Thymus (tissue), 11 donors: ENCODE measurements around the gene ENPEP. TPM values are rescaled to one million over a fixed set of nuclear protein-coding genes. Genes with fewer than 3 reads are reported as not detected.
"Not testable (repeated sequence)": the region's sequence is repeated elsewhere in the genome, so short reads cannot be mapped to it uniquely, and the experiment has no call there.

Experiments used
- DNase-seq, 9 donors: peaks; one replicate each; pipeline ENCODE4 v3.0.0-alpha.2; 2013; ENCODE audit warnings: low spot score in 9 of 9, low read depth in 6 of 9, missing footprints in 1 of 9
- H3K27ac ChIP-seq, 2 donors: one replicate each; pipeline ENCODE4 v1.5.1; 2013; ENCODE audit warnings: control low read depth in 1 of 2, low read depth in 1 of 2, low read length in 1 of 2, mild to moderate bottlenecking in 1 of 2, moderate library complexity in 1 of 2
- H3K27me3 ChIP-seq, 2 donors: one replicate each; pipeline ENCODE4 v1.5.1; 2013; ENCODE audit warnings: low read length in 1 of 2; ENCODE audit not compliant: control insufficient read depth in 2 of 2, insufficient read depth in 1 of 2
- H3K36me3 ChIP-seq, 2 donors: one replicate each; pipeline ENCODE4 v1.5.1; 2013; ENCODE audit warnings: low read length in 1 of 2, mild to moderate bottlenecking in 1 of 2, moderate library complexity in 1 of 2; ENCODE audit not compliant: control insufficient read depth in 2 of 2, insufficient read depth in 2 of 2
- H3K4me1 ChIP-seq, 2 donors: one replicate each; pipeline ENCODE4 v1.5.1; 2013; ENCODE audit warnings: low read length in 2 of 2; ENCODE audit not compliant: control insufficient read depth in 2 of 2, insufficient read depth in 2 of 2
- H3K4me3 ChIP-seq, 2 donors: one replicate each; pipeline ENCODE4 v1.5.1; 2013; ENCODE audit warnings: low read length in 2 of 2, control low read depth in 1 of 2, mild to moderate bottlenecking in 1 of 2
- H3K9me3 ChIP-seq, 2 donors: one replicate each; pipeline ENCODE4 v1.5.1; 2013; ENCODE audit warnings: low read length in 1 of 2, mild to moderate bottlenecking in 1 of 2; ENCODE audit not compliant: control insufficient read depth in 2 of 2, insufficient read depth in 1 of 2
- WGBS: extraction: QIAGEN DNeasy Blood & Tissue Kit; methylation state at CpG from one replicate; pipeline ENCODE4 v1.1.7; 2013; 5-methylcytosine and 5-hydroxymethylcytosine counted together
- polyA plus RNA-seq: library from polyadenylated mRNA; stranded (reverse); fragments of 200-250 nt; gene quantifications from one replicate; pipeline ENCODE4 v1.2.3, GENCODE V29; 2013
- total RNA-seq: library from RNA; stranded (reverse); fragments of 120-200 nt; gene quantifications from one replicate; pipeline ENCODE4 v1.2.4, GENCODE V29; 2013
- donor health status: healthy.

ENPEP gene
- total and polyA plus RNA-seq, 2 donors: 5.6 TPM

GRCh38 chr4:110544594-110544993 lies 68.6 kb downstream of the ENPEP start:
- H3K27ac ChIP-seq: no peak overlapping the region
- no peaks in the 10 kb centered on the region for H3K36me3 ChIP-seq
- no peak for DNase-seq
- no peaks in the 10 kb centered on the region for H3K4me1 ChIP-seq
- H3K9me3 ChIP-seq: no peaks in the 10 kb centered on the region
- H3K27me3 ChIP-seq: no peaks in the 10 kb centered on the region
- no peak overlapping the region for H3K4me3 ChIP-seq

GRCh38 chr4:110550260-110550659 lies 74.3 kb downstream of the ENPEP start:
- Histone ChIP-seq H3K27ac (no peak overlapping the region), H3K4me3 (no peak overlapping the region), H3K27me3 (no peaks in the 10 kb centered on the region), H3K4me1 (no peaks in the 10 kb centered on the region), H3K9me3 (no peaks in the 10 kb centered on the region), H3K36me3 (no peaks in the 10 kb centered on the region)
- DNase-seq: no peak
- 100% methylated on average over 1 of the region's 1 CpG for WGBS

DNA sequence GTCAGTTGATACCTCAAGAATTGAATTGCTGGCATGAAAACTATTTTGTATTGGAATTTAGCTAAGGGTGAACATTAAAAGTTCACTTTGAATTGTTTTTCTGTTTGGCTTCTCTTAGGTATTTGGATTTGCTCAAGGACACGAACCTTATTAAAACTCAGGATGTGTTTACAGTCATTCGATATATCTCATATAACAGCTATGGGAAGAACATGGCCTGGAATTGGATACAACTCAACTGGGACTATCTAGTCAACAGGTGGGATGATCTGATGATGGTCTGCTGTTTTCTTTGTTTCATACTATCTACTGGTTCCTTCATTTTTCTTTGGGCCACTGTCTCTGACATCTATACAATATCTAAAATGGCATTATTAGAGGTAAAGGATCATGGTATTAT lies 77.2 kb downstream of the ENPEP start:
- WGBS: 93% methylated on average over 2 of the region's 2 CpGs
- Histone ChIP-seq H3K9me3 (no peaks in the 10 kb centered on the region), H3K4me1 (no peaks in the 10 kb centered on the region), H3K36me3 (no peaks in the 10 kb centered on the region), H3K27ac (no peak overlapping the region), H3K4me3 (no peak overlapping the region), H3K27me3 (no peaks in the 10 kb centered on the region)
- DNase-seq: no peak

DNA sequence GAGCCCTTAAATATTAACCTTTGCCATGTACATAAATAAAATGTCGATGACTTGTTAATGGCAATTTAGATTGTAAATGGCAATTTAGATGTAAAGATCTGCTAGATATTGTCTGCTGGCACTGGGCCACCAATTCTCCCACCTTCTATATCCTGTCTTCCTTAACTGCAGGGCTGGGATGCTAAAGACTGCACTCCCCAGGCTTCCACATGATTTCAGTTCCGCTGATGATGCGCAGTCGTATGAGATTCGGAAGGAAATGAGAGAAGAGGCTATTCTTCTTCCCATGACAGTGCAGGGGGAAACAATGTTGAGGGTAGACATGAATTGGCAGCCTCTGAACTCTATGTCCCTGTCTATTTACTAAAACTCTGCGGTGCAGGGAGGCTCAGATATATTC lies 91.3 kb downstream of the ENPEP start:
- no peak overlapping the region for H3K27ac ChIP-seq
- H3K9me3 ChIP-seq: no peaks in the 10 kb centered on the region
- no peak for DNase-seq
- 99% methylated on average over 6 of the region's 6 CpGs for WGBS
- H3K4me3 ChIP-seq: no peak overlapping the region
- no peaks in the 10 kb centered on the region for H3K4me1 ChIP-seq
- H3K36me3 ChIP-seq: no peaks in the 10 kb centered on the region
- H3K27me3 ChIP-seq: no peaks in the 10 kb centered on the region

DNA sequence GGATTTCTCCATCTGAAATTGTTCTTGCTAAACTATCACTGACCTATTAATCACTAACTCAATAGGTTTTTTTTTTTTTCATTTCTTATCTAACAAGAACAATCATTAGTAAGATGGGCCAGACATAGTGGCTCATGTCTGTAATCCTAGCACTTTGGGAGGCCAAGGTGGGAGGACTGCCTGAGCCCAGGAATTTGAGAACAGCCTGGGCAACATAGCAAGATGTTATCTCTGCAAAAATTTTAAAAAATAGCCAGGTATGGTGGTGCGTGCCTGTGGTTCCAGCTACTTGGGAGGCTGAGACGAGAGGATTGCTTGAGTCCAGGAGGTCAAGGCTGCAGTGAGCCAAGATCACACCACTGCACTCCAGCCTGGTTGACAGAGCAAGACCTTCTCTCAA lies 100.7 kb downstream of the ENPEP start:
- not testable (repeated sequence) for H3K36me3 ChIP-seq, H3K27me3 ChIP-seq, H3K4me1 ChIP-seq, H3K27ac ChIP-seq, DNase-seq, H3K4me3 ChIP-seq, H3K9me3 ChIP-seq
- 98% methylated on average over 2 of the region's 2 CpGs for WGBS

- no peak overlapping the region for H3K27ac ChIP-seq
- no peak for DNase-seq
- H3K36me3 ChIP-seq: no peaks in the 10 kb centered on the region
- no peak overlapping the region for H3K4me3 ChIP-seq
- no peaks in the 10 kb centered on the region for H3K27me3 ChIP-seq
- H3K4me1 ChIP-seq: no peaks in the 10 kb centered on the region
- H3K9me3 ChIP-seq: no peaks in the 10 kb centered on the region
- WGBS: 33% methylated on average over 7 of the region's 7 CpGs
Observed at GRCh38 chr4:110586131-110586850, 110.3 kb downstream of the ENPEP start.

- Histone ChIP-seq H3K27ac (no peak overlapping the region), H3K36me3 (no peaks in the 10 kb centered on the region), H3K4me1 (no peaks in the 10 kb centered on the region), H3K9me3 (no peaks in the 10 kb centered on the region), H3K4me3 (no peak overlapping the region), H3K27me3 (no peaks in the 10 kb centered on the region)
- DNase-seq: no peak
- WGBS: 97% methylated on average over 36 of the region's 36 CpGs
Observed at GRCh38 chr4:110587666-110588285, 111.8 kb downstream of the ENPEP start.

DNA sequence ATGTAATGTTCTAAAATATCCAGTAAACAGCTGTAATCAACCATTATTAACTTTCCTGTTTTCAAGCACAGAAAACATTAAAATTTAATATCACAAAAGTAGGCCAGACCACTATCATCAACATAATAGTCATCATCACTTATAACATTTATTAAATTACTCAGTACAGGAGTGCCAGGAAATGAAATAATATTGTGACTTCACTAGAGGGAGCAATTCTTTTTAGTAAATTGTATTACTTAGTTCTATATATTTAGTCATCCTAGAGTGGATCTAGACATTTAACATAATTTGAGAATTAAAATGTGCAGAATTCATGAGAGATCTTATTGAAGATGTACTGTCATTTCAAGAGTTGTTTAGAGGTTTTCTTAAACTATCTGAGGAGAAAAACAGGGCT lies 113.3 kb downstream of the ENPEP start:
- Histone ChIP-seq H3K27ac (no peak overlapping the region), H3K27me3 (no peaks in the 10 kb centered on the region), H3K9me3 (no peaks in the 10 kb centered on the region), H3K4me1 (no peaks in the 10 kb centered on the region), H3K36me3 (no peaks in the 10 kb centered on the region), H3K4me3 (no peak overlapping the region)
- DNase-seq: no peak

GRCh38 chr4:110595583-110595982 lies 119.6 kb downstream of the ENPEP start:
- Histone ChIP-seq H3K36me3 (no peaks in the 10 kb centered on the region), H3K9me3 (no peaks in the 10 kb centered on the region), H3K4me1 (no peaks in the 10 kb centered on the region), H3K4me3 (no peak overlapping the region), H3K27ac (no peak overlapping the region), H3K27me3 (no peaks in the 10 kb centered on the region)
- 98% methylated on average over 1 of the region's 1 CpG for WGBS
- DNase-seq: no peak
